WTC11 (cell line): Measurements from ENCODE around the gene SYNGR2. TPM values are rescaled to one million over a fixed set of nuclear protein-coding genes. Genes with fewer than 3 reads are reported as not detected.

Experiments
- ATAC-seq: fragments of 200-7000 bp; cut with Tn5 transposase; 2 replicates; pipeline ENCODE4 v1.10.0; 2021; ENCODE audit warnings: mild to moderate bottlenecking, moderate library complexity
- CTCF ChIA-PET: fragments of 300-600 bp; sonication (Branson Sonifier 250); formaldehyde crosslinking; loops from one replicate; lab custom pipeline; 2021; ENCODE audit warnings: antibody characterized with exemption; lab: Charles Lee
- POLR2A ChIA-PET: fragments of 350-600 bp; sonication (Branson Sonifier 250); formaldehyde crosslinking; loops from one replicate; lab custom pipeline; 2021; ENCODE audit warnings: antibody characterized with exemption; lab: Charles Lee
- DNase-seq: peaks from one replicate; pipeline ENCODE4 v3.0.0; 2021; ENCODE audit warnings: low spot score
- H3K27ac Mint-ChIP-seq: 2 replicates; pipeline ENCODE4 v1.8.0; 2021; ENCODE audit warnings: mixed read lengths
- H3K27me3 Mint-ChIP-seq: 2 replicates; pipeline ENCODE4 v1.8.0; 2021; ENCODE audit warnings: low read depth, mild to moderate bottlenecking, moderate library complexity, mixed read lengths
- H3K36me3 Mint-ChIP-seq: 2 replicates; pipeline ENCODE4 v1.8.0; 2021; ENCODE audit warnings: mixed read lengths
- H3K4me1 Mint-ChIP-seq: 2 replicates; pipeline ENCODE4 v1.8.0; 2022; ENCODE audit warnings: mixed read lengths
- H3K4me3 Mint-ChIP-seq: 2 replicates; pipeline ENCODE4 v1.8.0; 2021; ENCODE audit warnings: mild to moderate bottlenecking, moderate library complexity, mixed read lengths
- H3K9me3 Mint-ChIP-seq: 2 replicates; pipeline ENCODE4 v1.8.0; 2021; ENCODE audit warnings: mixed read lengths
- ATF1 ChIP-seq: sonication (generic); formaldehyde crosslinking; IDR thresholded peaks from 2 replicates; pipeline ENCODE4 v1.8.1; 2023; ENCODE audit warnings: mild to moderate bottlenecking, moderate library complexity, missing genetic modification reagents
- CBFB ChIP-seq: sonication (generic); formaldehyde crosslinking; IDR thresholded peaks from 2 replicates; pipeline ENCODE4 v1.8.1; 2022; ENCODE audit warnings: mild to moderate bottlenecking, low read depth, missing genetic modification reagents
- CREM ChIP-seq: sonication (generic); formaldehyde crosslinking; IDR thresholded peaks from 2 replicates; pipeline ENCODE4 v1.8.1; 2022; ENCODE audit warnings: mild to moderate bottlenecking, missing genetic modification reagents, moderate library complexity
- EMX1 ChIP-seq: fragments of 250-450 bp; sonication (Bioruptor Pico); IDR thresholded peaks from 2 replicates; pipeline ENCODE4 v1.8.0; 2021; ENCODE audit warnings: mild to moderate bottlenecking
- HMGA2 ChIP-seq: fragments of 250-450 bp; sonication (Bioruptor Pico); IDR thresholded peaks from 2 replicates; pipeline ENCODE4 v1.4.0; 2021; ENCODE audit warnings: mild to moderate bottlenecking, moderate library complexity
- IRF2 ChIP-seq: sonication (generic); formaldehyde crosslinking; IDR thresholded peaks from 2 replicates; pipeline ENCODE4 v1.8.0; 2022; ENCODE audit warnings: low read depth, missing genetic modification reagents, borderline replicate concordance
- NFE2L1 ChIP-seq: sonication (generic); formaldehyde crosslinking; IDR thresholded peaks from 2 replicates; pipeline ENCODE4 v1.8.1; 2023; ENCODE audit warnings: missing genetic modification reagents
- NR1H2 ChIP-seq: sonication (generic); formaldehyde crosslinking; IDR thresholded peaks from 2 replicates; pipeline ENCODE4 v1.9.0; 2021; ENCODE audit warnings: mild to moderate bottlenecking, moderate library complexity, missing genetic modification reagents
- NR2C2 ChIP-seq: sonication (generic); formaldehyde crosslinking; IDR thresholded peaks from 2 replicates; pipeline ENCODE4 v1.8.0; 2022; ENCODE audit warnings: mild to moderate bottlenecking, missing genetic modification reagents
- OVOL2 ChIP-seq: fragments of 250-450 bp; sonication (Bioruptor Pico); IDR thresholded peaks from 2 replicates; pipeline ENCODE4 v1.9.0; 2021; ENCODE audit warnings: mild to moderate bottlenecking, borderline replicate concordance
- PRRX2 ChIP-seq: fragments of 250-450 bp; sonication (Bioruptor Pico); IDR thresholded peaks from 2 replicates; pipeline ENCODE4 v1.8.0; 2021; ENCODE audit warnings: mild to moderate bottlenecking
- SOX15 ChIP-seq: fragments of 250-450 bp; sonication (Bioruptor Pico); IDR thresholded peaks from 2 replicates; pipeline ENCODE4 v1.9.0; 2021; ENCODE audit warnings: mild to moderate bottlenecking
- ZNF263 ChIP-seq: sonication (generic); formaldehyde crosslinking; IDR thresholded peaks from 2 replicates; pipeline ENCODE4 v1.8.1; 2022; ENCODE audit warnings: low read depth, mild to moderate bottlenecking, moderate library complexity, missing genetic modification reagents
- ZNF416 ChIP-seq: fragments of 250-450 bp; sonication (Bioruptor Pico); IDR thresholded peaks from 2 replicates; pipeline ENCODE4 v1.9.0; 2021; ENCODE audit warnings: mild to moderate bottlenecking, inconsistent platforms
- total RNA-seq: library from RNA; stranded (reverse); gene quantifications from 3 replicates; pipeline ENCODE4 v1.2.3, GENCODE V29; 2021
- TF ChIP-seq, protein P1 (sequence below): fragments of 250-450 bp; sonication (Bioruptor Pico); IDR thresholded peaks from 2 replicates; pipeline ENCODE4 v1.9.0; 2021; ENCODE audit warnings: moderate library complexity, mild to moderate bottlenecking, inconsistent platforms, borderline replicate concordance
- TF ChIP-seq, protein P2 (sequence below): fragments of 250-450 bp; sonication (Bioruptor Pico); IDR thresholded peaks from 2 replicates; pipeline ENCODE4 v1.9.0; 2021; ENCODE audit warnings: mild to moderate bottlenecking, borderline replicate concordance
- TF ChIP-seq, protein P3 (sequence below): sonication (generic); formaldehyde crosslinking; IDR thresholded peaks from 2 replicates; pipeline ENCODE4 v1.8.0; 2022; ENCODE audit warnings: mild to moderate bottlenecking, missing genetic modification reagents
- TF ChIP-seq, protein P4 (sequence below): sonication (generic); formaldehyde crosslinking; IDR thresholded peaks from 2 replicates; pipeline ENCODE4 v1.8.0; 2023; ENCODE audit warnings: missing genetic modification reagents
- TF ChIP-seq, protein P5 (sequence below): sonication (generic); formaldehyde crosslinking; IDR thresholded peaks from 2 replicates; pipeline ENCODE4 v1.8.1; 2023; ENCODE audit warnings: mild to moderate bottlenecking, missing genetic modification reagents, moderate library complexity

Gene SYNGR2
- total RNA-seq, 1 experiment from 2014 or later, result 47.7 TPM

DNA sequence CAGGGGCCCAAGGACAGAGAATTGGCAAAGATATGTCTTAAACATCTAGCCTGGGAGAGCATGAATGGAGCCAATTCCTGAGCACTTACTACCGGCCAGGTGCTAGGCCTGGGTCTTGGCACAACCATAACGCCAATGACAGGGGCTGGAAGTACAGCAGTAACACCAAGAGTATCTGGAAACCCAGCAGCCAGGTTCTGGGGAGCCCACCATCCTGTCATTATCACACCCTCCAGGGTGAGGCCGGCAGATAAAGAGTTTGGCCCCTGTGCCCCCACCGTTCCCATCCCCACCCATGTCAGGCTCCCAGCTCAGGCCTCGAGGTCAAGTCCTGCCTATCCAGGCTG, 38.3 kb upstream of the SYNGR2 start:
- no peak overlapping the region for H3K27ac Mint-ChIP-seq
- ATAC-seq (no peak), DNase-seq (no peak)
- H3K27me3 Mint-ChIP-seq, result peaks cover 17% of the 10 kb centered on the region
- peaks cover 34% of the 10 kb centered on the region for H3K4me1 Mint-ChIP-seq
- no peaks in the 10 kb centered on the region for H3K36me3 Mint-ChIP-seq
- CTCF ChIA-PET, result interaction anchor here (1.1 to 4.6 kb wide), 6 partner anchors 10 to 120 kb away, joined by 4 to 65 read pairs (median 6); no protein-coding TSS in a partner anchor
- TF ChIP-seq, protein P1, sequence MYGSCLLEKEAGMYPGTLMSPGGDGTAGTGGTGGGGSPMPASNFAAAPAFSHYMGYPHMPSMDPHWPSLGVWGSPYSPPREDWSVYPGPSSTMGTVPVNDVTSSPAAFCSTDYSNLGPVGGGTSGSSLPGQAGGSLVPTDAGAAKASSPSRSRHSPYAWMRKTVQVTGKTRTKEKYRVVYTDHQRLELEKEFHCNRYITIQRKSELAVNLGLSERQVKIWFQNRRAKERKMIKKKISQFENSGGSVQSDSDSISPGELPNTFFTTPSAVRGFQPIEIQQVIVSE, result no peak
- TF ChIP-seq PRRX2 (no peak), IRF2 (no peak), HMGA2 (CRISPR knock-in tag) (no peak), EMX1 (CRISPR knock-in tag) (no peak), CBFB (no peak), ZNF263 (CRISPR knock-in tag) (no peak), OVOL2 (CRISPR knock-in tag) (no peak), ATF1 (CRISPR knock-in tag) (no peak), ZNF416 (CRISPR knock-in tag) (no peak), NR2C2 (no peak), NR1H2 (no peak), CREM (CRISPR knock-in tag) (no peak), NFE2L1 (CRISPR knock-in tag) (no peak)
- TF ChIP-seq, protein P2, sequence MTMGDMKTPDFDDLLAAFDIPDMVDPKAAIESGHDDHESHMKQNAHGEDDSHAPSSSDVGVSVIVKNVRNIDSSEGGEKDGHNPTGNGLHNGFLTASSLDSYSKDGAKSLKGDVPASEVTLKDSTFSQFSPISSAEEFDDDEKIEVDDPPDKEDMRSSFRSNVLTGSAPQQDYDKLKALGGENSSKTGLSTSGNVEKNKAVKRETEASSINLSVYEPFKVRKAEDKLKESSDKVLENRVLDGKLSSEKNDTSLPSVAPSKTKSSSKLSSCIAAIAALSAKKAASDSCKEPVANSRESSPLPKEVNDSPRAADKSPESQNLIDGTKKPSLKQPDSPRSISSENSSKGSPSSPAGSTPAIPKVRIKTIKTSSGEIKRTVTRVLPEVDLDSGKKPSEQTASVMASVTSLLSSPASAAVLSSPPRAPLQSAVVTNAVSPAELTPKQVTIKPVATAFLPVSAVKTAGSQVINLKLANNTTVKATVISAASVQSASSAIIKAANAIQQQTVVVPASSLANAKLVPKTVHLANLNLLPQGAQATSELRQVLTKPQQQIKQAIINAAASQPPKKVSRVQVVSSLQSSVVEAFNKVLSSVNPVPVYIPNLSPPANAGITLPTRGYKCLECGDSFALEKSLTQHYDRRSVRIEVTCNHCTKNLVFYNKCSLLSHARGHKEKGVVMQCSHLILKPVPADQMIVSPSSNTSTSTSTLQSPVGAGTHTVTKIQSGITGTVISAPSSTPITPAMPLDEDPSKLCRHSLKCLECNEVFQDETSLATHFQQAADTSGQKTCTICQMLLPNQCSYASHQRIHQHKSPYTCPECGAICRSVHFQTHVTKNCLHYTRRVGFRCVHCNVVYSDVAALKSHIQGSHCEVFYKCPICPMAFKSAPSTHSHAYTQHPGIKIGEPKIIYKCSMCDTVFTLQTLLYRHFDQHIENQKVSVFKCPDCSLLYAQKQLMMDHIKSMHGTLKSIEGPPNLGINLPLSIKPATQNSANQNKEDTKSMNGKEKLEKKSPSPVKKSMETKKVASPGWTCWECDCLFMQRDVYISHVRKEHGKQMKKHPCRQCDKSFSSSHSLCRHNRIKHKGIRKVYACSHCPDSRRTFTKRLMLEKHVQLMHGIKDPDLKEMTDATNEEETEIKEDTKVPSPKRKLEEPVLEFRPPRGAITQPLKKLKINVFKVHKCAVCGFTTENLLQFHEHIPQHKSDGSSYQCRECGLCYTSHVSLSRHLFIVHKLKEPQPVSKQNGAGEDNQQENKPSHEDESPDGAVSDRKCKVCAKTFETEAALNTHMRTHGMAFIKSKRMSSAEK (CRISPR knock-in tag), result no peak
- TF ChIP-seq, protein P3, sequence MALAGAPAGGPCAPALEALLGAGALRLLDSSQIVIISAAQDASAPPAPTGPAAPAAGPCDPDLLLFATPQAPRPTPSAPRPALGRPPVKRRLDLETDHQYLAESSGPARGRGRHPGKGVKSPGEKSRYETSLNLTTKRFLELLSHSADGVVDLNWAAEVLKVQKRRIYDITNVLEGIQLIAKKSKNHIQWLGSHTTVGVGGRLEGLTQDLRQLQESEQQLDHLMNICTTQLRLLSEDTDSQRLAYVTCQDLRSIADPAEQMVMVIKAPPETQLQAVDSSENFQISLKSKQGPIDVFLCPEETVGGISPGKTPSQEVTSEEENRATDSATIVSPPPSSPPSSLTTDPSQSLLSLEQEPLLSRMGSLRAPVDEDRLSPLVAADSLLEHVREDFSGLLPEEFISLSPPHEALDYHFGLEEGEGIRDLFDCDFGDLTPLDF (CRISPR knock-in tag), result no peak
- TF ChIP-seq, protein P4, sequence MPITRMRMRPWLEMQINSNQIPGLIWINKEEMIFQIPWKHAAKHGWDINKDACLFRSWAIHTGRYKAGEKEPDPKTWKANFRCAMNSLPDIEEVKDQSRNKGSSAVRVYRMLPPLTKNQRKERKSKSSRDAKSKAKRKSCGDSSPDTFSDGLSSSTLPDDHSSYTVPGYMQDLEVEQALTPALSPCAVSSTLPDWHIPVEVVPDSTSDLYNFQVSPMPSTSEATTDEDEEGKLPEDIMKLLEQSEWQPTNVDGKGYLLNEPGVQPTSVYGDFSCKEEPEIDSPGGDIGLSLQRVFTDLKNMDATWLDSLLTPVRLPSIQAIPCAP (CRISPR knock-in tag), result no peak
- TF ChIP-seq, all 79 proteins: peak for 0
- Mint-ChIP-seq H3K9me3 (no peaks in the 10 kb centered on the region), H3K4me3 (no peak overlapping the region)
- POLR2A ChIA-PET, result no interaction called here

DNA sequence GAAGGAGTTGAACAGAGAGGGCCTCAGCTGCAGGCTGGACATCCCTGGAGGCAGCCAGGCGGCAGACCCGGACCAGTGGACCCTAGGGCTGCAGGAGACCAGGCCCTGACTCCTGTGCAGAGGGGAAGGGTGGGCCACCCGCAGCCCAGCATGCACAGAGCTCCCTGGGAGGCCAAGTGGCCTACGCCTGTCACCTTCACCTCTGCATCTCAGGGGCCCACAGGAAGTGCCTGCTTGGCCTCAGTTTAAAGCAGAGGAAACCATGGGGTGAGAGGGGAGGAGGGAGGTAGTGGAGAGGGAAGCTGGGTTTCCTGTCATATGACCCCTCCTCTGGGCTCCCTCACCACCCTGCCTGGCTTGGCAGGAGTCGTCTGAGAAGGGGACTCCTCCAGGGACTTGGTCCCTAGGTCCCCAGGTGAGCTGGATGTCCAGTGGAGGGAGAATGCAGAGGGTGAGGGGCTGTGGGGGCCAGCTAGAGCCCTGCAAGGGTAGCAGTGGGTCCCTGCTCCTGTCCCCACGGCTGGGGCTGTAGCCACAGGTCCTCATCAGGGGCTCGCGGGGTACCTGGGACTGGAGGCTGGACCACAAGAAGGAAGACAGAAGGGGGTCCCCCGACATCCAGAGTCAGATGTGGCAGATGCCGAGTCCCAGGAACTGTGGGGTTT, 37.8 kb upstream of the SYNGR2 start, which contains the start of gene TMC8:
Gene TMC8, plus strand, starts transcription at position 335 of the 665 bp plus-strand sequence. CDS start 818 bp downstream, outside the sequence.
- ATAC-seq, result no peak
- Mint-ChIP-seq H3K27ac (no peak within 1 kb of the TSS; the same call in 1 of the 2 replicates), H3K27me3 (peaks cover 17% of the 10 kb centered on the region), H3K36me3 (no peaks in the 10 kb centered on the region), H3K4me1 (peaks cover 34% of the 10 kb centered on the region), H3K4me3 (peak within 1 kb of the TSS; percentile 44), H3K9me3 (no peaks in the 10 kb centered on the region)
- DNase-seq, result no peak
- ChIA-PET CTCF (interaction anchor here (1.1 to 4.6 kb wide), 5 partner anchors 9 to 120 kb away, joined by 4 to 65 read pairs (median 5); no protein-coding TSS in a partner anchor), POLR2A (no interaction called here)
- TF ChIP-seq, protein P5, sequence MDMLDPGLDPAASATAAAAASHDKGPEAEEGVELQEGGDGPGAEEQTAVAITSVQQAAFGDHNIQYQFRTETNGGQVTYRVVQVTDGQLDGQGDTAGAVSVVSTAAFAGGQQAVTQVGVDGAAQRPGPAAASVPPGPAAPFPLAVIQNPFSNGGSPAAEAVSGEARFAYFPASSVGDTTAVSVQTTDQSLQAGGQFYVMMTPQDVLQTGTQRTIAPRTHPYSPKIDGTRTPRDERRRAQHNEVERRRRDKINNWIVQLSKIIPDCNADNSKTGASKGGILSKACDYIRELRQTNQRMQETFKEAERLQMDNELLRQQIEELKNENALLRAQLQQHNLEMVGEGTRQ (CRISPR knock-in tag), result peak; percentile 62
- no peak for TF ChIP-seq SOX15 (CRISPR knock-in tag)
- TF ChIP-seq, all 79 proteins: peak for 1
